Stimulated activated CD8-positive, alpha-beta memory T cell treated with anti-CD3 and anti-CD28 coated beads, Interleukin-15, amount 100 ng/mL, for 4 hours (primary cell): ENCODE results near the gene SLC9A9.

Experiments
- DNase-seq, 2 donors: peaks; one replicate each; pipeline ENCODE4 v3.0.0-alpha.2; 2020; ENCODE audit warnings: low read depth in 2 of 2

The SLC9A9 gene

GRCh38 chr3:143648708-143649107 lies 199.6 kb downstream of the SLC9A9 start:
- DNase-seq, result no peak

- DNase-seq, result no peak
Observed at GRCh38 chr3:143648218-143648617, 200.1 kb downstream of the SLC9A9 start.

GRCh38 chr3:143644370-143645089 lies 203.7 kb downstream of the SLC9A9 start:
- no peak for DNase-seq

DNA sequence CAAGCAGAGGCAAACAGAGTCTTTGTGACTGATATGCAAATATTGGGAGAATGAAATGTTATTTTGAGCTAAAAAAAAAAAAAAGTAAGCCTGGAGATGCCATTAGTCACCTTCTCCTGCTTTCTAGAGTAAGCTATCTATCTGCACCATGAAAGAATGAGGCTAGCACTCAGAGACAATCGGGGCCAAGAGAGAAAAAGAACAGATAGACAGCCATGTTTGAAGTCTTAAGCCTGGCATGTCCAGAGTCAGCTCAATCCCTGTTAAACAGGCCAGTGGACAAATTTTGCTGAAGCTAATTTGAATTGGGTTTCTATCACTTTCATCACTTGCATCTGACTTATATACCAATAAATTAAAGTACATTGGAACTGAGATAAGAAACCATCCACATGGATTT lies 204.4 kb downstream of the SLC9A9 start:
- no peak for DNase-seq

DNA sequence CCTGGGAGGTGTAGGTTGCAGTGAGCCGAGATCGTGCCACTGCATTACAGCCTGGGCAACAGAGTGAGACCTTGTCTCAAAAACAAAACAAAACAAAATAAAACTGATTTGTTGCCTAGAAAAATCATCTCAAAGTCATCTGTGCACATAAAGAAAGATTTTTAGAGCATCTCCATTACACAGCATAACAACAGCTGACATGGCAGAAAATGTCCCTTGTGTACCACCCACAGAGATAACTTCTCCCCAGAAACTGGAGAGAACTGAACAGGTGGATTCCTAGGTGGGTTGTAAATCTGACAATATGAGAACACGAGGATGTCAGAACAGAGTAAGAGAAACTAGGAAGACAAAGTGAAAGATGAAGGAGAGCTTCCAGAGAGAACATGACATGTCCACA lies 207.5 kb downstream of the SLC9A9 start:
- DNase-seq, result no peak

DNA sequence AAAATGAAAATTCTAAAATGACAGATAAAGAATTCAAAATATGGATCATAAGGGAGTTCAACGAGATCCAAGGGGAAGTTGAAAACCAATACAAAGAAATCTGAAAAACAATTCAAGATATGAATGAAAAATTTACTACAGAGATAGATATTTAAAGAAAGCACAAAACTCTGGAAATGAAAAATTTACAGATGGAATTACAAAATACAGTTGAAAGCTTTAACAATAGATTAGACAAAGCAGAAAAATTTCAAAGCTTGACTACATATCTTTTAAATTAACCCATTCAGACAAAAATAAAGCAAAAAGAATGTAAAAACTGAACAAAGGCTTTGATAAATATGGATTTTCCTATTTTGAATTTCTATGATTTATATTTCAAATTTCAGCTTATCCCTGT lies 211.1 kb downstream of the SLC9A9 start:
- DNase-seq, result no peak

- no peak for DNase-seq
Observed at GRCh38 chr3:143634991-143635390, 213.3 kb downstream of the SLC9A9 start.

DNA sequence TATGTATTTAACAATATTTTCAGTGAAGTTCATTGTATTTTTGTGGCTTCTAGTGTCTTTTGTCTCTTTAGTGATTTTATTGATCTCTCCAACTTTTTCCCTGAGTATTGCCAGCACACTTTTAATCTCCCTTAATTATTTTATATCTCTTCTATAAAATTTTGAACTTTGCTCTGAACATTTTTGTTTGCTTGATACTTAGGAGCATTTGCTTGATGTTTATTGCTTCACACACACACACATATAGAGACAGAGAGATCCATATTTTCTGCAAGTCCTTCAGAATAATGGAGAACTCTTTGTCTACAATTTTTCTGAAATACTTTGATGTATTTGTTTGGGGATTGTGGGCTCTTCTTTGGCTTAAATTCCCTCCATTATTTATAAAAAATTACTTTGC lies 213.8 kb downstream of the SLC9A9 start:
- no peak for DNase-seq

GRCh38 chr3:143633816-143634215 lies 214.5 kb downstream of the SLC9A9 start:
- DNase-seq, result no peak

- DNase-seq, result no peak
Observed at GRCh38 chr3:143629726-143630125, 218.5 kb downstream of the SLC9A9 start.

DNA sequence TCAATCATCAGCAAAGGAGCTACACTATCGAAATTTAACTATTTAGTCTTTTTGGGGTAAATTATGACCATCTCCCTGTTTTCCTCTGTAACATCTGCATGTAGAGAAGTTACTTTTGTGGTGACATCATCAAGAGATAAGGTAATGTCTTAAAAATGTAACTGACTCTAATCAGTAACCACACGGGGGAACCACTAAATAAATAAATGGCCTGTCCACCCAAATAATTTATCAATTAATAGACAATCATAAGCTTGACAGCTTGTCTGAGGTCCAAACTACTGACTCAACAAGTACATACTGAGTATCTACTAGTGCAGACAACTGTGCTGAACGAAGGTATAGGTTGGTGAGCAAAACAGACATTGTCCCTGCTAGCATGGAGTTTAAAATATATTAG lies 219.3 kb downstream of the SLC9A9 start:
- DNase-seq, result no peak

GRCh38 chr3:143627336-143627735 lies 220.9 kb downstream of the SLC9A9 start:
- DNase-seq, result no peak

- DNase-seq, result no peak
Observed at GRCh38 chr3:143619231-143619630, 229.0 kb downstream of the SLC9A9 start.

- no peak for DNase-seq
Observed at GRCh38 chr3:143617050-143617449, 231.2 kb downstream of the SLC9A9 start.

DNA sequence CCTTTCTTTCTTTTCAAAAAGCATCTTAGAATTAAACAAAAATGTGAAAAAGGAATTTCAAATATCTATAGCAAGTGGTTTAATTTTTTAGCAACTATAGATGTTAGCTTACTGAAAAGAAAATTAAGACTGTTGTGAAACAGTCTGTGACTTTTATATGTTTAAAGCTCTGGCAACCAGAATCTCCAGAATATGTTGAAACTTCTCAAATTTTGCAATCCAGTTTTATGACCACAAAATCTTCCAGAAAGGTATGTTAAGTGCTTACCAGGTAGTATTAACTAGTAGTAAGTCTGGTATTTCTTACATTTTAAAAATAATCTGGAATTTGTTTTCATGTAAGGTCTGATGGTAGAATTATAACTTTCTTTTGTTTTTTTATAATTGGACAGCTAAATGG lies 235.0 kb downstream of the SLC9A9 start:
- DNase-seq, result no peak

- no peak for DNase-seq
Observed at GRCh38 chr3:143612541-143612940, 235.7 kb downstream of the SLC9A9 start.

DNA sequence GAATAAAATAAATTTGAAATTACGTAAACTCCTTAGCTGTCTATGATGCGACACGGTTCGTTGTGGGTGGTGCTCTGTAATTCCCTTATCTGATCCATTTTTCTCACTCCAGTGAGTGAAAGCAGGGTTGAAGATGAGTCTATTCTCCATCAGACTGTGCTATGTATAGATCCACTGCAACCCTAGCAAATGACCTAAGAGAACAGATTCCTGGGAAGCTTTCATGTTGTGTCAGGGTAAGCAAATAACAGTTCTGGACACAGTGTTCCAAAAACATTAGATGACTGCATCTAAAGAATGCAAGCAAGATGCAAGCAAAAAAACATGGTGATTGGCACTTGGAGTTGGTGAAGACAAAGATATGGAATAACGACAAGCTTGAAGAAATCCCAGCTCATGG lies 239.3 kb downstream of the SLC9A9 start:
- no peak for DNase-seq

- no peak for DNase-seq
Observed at GRCh38 chr3:143605233-143605950, 242.9 kb downstream of the SLC9A9 start.

- DNase-seq, result no peak
Observed at GRCh38 chr3:143604402-143605185, 243.7 kb downstream of the SLC9A9 start.

DNA sequence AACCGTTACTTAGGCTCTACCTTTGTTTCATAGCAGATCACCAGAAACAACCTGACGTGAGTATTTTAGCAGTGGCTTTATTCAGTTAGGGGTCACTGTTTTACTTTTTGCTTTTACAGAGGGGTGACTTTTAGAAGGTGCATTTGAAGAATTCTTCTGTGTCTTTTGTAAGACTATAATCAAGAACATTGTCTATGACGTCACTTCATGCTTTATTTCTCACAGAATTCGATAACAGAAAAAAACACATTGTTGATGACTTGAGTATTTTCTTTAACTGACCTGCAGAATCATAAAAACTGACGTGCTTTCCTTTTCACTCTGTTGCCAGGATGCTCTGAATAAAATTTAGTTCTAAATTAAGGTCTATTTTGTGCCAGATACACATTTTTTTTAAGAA lies 244.5 kb downstream of the SLC9A9 start:
- DNase-seq, result no peak

DNA sequence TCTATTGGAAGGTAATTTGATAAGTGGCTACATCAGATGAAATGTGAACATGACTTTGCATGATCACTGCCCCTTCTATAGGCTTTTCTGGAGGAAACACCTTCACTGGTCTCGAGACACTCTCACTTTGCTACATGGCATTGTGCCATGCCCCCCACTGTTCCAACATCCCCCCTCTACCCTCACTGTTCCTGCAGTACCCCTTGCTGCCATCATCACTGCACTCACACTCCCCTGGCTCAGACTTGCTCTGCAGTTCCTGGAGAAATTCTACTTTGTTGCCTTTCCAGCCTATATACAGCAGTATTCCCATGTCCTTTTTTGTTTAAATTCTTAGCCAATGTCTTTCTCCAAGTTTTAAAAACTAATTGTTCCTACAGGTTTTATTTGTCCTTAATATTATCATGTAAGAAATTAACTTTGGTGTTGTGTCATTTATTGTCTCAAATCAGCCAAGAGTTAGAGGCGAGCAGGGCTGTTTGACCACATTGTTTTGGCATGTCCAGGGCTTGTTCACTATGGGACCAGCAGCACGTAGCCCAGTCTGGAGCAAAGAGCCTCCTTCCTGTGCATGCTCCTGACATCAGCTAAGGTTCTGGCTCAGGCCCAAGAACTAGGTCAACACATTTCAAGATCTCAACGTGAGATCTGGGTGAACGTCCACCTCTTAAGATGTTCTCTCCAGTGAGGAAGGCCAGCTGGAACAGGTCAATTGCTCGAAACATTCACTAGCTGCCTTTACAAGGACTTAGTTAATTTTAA lies 246.4 kb downstream of the SLC9A9 start:
- DNase-seq, result no peak
